ENCODE measurements around the gene LDB3.

Gene LDB3

DNA sequence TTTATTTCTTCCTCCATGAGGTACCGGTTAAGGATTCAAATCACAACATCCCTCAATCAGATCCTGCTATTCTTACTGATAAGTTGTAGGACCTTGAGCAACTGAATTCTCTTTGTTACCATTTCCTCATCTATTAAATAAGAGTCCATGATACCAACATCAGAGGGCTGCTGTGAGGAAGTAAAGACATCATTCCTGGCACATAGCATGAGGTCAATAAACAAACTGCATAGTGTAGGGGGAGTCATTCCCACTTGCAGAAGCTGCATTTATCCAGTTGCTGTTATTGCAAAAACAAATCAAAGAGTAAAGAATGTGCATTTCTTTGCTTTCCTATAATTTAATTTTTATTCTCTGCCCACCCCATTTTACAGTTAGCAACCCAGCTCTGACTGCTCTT lies 36.8 kb downstream of the LDB3 start:
- no peak for TF ChIP-seq CTCF (IDR thresholded peaks at IDR 0.05; ENCODE audit: insufficient read depth, low read depth, low read length, missing control alignments)
- H3K4me3 ChIP-seq (ENCODE audit: low read depth, low read length): no peak overlapping the region
- DNase-seq (ENCODE audit: low read depth): no peak

DNA sequence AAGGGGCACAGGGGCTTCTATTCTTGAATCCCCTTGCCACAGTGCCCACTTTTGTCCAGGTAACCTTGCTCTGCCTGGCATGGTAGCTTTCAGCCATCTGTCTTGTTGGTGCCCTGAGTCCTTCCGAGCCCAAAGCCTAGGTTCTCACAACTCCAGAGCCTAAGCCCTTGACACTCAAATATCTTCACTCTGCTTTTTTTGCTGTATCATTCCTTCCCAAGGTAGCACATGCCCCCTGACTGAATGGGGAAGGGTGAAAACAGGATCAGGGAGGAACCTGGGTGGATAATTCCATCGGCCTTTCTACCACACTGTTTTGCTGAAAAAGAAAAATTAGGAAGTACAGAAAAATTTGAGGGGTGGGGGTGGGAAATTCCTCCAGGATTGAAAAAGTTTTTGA lies 37.6 kb downstream of the LDB3 start:
- no peak overlapping the region for H3K4me3 ChIP-seq (ENCODE audit: low read depth, low read length)
- DNase-seq (ENCODE audit: low read depth): no peak
- no peak for TF ChIP-seq CTCF (IDR thresholded peaks at IDR 0.05; ENCODE audit: insufficient read depth, low read depth, low read length, missing control alignments)

GRCh38 chr10:86706401-86706841 lies 38.1 kb downstream of the LDB3 start:
- no peak for DNase-seq (ENCODE audit: low read depth)
- H3K4me3 ChIP-seq (ENCODE audit: low read depth, low read length): no peak overlapping the region
- no peak for TF ChIP-seq CTCF (IDR thresholded peaks at IDR 0.05; ENCODE audit: insufficient read depth, low read depth, low read length, missing control alignments)

DNA sequence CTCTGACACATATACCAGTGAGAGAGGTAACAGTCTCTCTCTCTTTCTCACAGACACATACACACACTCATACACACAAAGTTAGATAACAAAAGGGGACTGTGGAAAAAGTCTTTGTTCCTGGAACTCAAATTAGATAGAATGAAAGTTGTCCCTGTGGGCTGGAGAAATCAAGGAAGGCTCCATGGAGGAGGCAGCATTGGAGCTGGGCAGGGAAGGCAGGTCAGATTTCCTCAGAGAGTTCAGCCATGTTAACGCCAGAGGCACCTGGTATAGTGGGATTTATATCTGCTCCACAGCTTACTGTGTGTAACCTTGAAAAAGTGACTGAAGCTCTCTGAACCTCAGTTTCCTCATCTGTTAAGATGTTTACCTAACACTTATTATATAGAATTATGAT lies 38.7 kb downstream of the LDB3 start:
- TF ChIP-seq CTCF (IDR thresholded peaks at IDR 0.05; ENCODE audit: insufficient read depth, low read depth, low read length, missing control alignments): no peak
- no peak for DNase-seq (ENCODE audit: low read depth)
- no peak overlapping the region for H3K4me3 ChIP-seq (ENCODE audit: low read depth, low read length)

- H3K4me3 ChIP-seq (ENCODE audit: low read depth, low read length): no peak overlapping the region
- no peak for TF ChIP-seq CTCF (IDR thresholded peaks at IDR 0.05; ENCODE audit: insufficient read depth, low read depth, low read length, missing control alignments)
- no peak for DNase-seq (ENCODE audit: low read depth)
These were observed 39.2 kb downstream of the LDB3 start for GRCh38 chr10:86707505-86707904.

DNA sequence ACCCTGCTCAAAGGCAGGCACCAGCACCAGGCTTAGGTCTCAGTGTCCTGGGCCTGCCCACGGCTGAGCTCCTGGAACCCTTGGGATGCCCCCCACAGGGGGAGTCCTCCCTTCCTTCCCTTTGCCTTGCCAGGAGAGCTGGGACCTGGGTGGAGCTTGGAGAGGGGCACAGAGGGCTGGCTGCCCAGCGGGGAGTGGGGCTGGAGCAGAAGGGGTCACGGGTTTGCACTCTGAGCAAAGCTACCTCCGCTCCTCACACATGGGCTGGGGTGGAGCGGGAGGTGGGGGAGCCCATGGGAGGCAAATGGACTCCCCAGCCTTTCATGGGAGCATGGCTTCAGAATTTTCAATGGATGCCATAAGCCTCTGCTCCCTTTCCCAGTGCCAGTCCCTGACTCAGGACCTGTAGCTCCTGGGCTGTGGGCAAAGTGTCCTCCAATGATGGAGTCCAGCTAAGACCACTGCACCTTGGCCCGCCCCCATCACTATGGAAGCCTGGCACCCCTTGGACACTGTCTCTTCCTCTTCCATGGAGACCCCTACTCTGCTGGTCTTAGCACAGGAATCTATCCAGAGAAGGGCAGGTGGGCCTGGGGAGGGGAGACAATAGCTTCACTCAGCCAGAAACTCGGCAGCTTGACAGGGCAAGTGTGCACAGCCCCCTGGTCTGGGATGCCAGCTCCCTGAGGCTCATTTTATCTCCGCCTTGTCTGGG lies 39.9 kb downstream of the LDB3 start:
- no peak for DNase-seq (ENCODE audit: low read depth)
- TF ChIP-seq CTCF (IDR thresholded peaks at IDR 0.05; ENCODE audit: insufficient read depth, low read depth, low read length, missing control alignments): no peak
- H3K4me3 ChIP-seq (ENCODE audit: low read depth, low read length): no peak overlapping the region

DNA sequence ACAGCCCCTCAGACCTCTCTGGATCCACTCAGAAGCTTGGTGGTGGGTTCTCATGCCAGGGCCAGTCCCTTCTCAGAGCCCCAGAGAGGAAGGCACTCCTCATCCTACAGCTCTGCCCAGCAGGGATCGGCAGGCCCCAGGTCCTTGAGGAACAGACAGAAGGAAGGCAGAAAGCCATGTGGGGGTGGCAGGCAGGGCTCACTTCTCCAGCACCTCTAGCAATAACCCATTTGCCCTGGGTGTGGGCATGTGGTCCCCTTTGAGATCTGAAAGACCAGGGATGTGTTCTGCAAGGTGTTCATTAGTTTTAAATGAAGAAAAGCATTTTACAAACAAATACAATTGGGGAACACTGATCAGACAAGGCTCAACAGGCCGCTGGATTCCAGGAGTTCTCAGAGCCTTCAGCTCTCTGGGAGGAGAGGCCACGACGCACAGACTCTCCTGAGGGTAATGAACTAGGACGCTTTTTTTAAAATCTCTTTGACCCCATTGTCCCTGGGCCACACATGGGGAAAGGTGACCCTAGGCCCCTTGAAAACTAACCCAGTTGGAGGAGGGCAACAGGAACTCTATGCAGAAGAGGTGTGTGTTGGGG lies 40.6 kb downstream of the LDB3 start:
- TF ChIP-seq CTCF (IDR thresholded peaks at IDR 0.05; ENCODE audit: insufficient read depth, low read depth, low read length, missing control alignments): no peak
- no peak for DNase-seq (ENCODE audit: low read depth)

More for the DNA sequence above, 40.6 kb downstream of the LDB3 start:
- H3K4me3 ChIP-seq (ENCODE audit: low read depth, low read length): no peak overlapping the region

All from GM12865 (cell line).